ENCODE results near the gene IP6K1.
A peak's percentile ranks its signal among the peaks of the same experiment; 100 is the strongest.

The IP6K1 gene

DNA sequence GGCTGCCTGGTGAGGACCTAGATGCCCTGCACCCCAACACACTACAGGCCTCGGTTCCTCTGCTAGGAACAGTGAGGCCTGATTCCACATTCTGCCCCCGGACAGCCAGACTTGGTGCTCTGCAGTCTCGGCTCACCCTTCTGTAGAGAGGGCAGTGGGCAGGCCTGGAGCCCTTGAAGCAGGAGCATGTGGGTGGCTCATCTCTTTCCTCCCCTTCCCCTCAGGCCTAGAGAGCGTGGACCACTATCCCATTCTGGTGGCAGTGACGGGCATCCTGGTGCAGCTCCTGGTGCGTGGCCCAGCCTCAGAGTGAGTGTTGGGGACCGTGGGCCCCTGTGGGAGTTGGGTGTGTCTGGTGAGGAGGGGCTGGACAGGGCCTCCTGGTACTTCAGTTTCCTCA, 70.2 kb downstream of the IP6K1 start:
- H2AFZ ChIP-seq (ENCODE audit: low read depth, low read length), result no peak overlapping the region
- no peak overlapping the region for H2AK5ac ChIP-seq (ENCODE audit: low read length, severe bottlenecking)
- no peak overlapping the region for H3K14ac ChIP-seq (ENCODE audit: low read length in 2 of 2)
- no peak overlapping the region for H3K27ac ChIP-seq (ENCODE audit: low read length, poor library complexity, severe bottlenecking)
- H3K4me3 ChIP-seq (ENCODE audit: insufficient read depth in 1 of 2, low read depth in 1 of 2, low read length in 2 of 2), result no peak overlapping the region
- H2BK12ac ChIP-seq (ENCODE audit: low read length in 2 of 2), result no peak overlapping the region
- H3K27me3 ChIP-seq (ENCODE audit: control insufficient read depth in 1 of 2, insufficient read depth in 1 of 2, low read length in 2 of 2), result no peaks in the 10 kb centered on the region
- H2BK5ac ChIP-seq (ENCODE audit: low read depth, low read length, poor library complexity, severe bottlenecking), result no peak overlapping the region
- H3K23ac ChIP-seq (ENCODE audit: low read length in 2 of 2), result no peak overlapping the region
- H3K9ac ChIP-seq (ENCODE audit: low read length), result no peak overlapping the region
- H3K18ac ChIP-seq (ENCODE audit: low read depth in 1 of 2, low read length in 2 of 2), result no peak overlapping the region
- H2BK120ac ChIP-seq (ENCODE audit: low read depth, low read length), result no peak overlapping the region
- no peak for DNase-seq
- H3K4me1 ChIP-seq (ENCODE audit: control insufficient read depth, insufficient read depth, low read depth, low read length), result peaks cover 14% of the 10 kb centered on the region
- H3K9me3 ChIP-seq (ENCODE audit: control insufficient read depth, low read length), result no peaks in the 10 kb centered on the region
- no peak overlapping the region for H2BK15ac ChIP-seq (ENCODE audit: low read depth, poor library complexity, severe bottlenecking)
- H3K4ac ChIP-seq (ENCODE audit: low read depth in 1 of 2, low read length in 2 of 2), result no peak overlapping the region
- no peak overlapping the region for H3K4me2 ChIP-seq (ENCODE audit: low read length, poor library complexity, severe bottlenecking)
- over 99% methylated on average over 6 of the region's 7 CpGs for WGBS
- no peak overlapping the region for H4K91ac ChIP-seq (ENCODE audit: low read length)
- H3K79me1 ChIP-seq (replicated peaks; ENCODE audit: low read length, poor library complexity, severe bottlenecking), result peaks cover 5% of the 10 kb centered on the region
- H4K8ac ChIP-seq (ENCODE audit: low read length), result no peak overlapping the region
- peaks cover 28 to 73% of the 10 kb centered on the region in 2 experiments for H3K36me3 ChIP-seq (ENCODE audit: control insufficient read depth in 1 of 2, insufficient read depth in 2 of 2, low read depth in 1 of 2, low read length in 2 of 2)

DNA sequence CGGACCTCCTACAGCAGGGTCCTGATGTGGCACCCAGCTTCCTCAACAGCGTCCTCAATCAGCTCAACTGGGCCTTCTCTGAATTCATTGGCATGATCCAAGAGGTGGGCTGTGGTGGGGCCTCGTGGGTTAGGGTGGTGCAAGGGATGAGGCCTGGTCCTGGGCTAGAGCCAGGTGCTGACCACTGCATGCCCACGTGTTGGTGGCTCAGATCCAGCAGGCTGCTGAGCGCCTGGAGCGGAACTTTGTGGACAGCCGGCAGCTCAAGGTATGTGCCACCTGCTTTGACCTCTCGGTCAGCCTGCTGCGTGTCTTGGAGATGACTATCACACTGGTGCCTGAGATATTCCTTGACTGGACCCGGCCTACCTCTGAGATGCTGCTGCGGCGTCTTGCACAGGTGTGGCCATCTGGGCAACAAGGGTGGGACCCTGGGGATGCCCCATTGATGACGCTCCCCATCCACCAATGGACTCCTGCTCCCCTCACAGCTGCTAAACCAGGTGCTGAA, 70.7 kb downstream of the IP6K1 start:
- H4K8ac ChIP-seq (ENCODE audit: low read length), result no peak overlapping the region
- H2BK120ac ChIP-seq (ENCODE audit: low read depth, low read length), result no peak overlapping the region
- 93% methylated on average over 13 of the region's 13 CpGs for WGBS
- no peak overlapping the region for H2BK5ac ChIP-seq (ENCODE audit: low read depth, low read length, poor library complexity, severe bottlenecking)
- no peak overlapping the region for H3K14ac ChIP-seq (ENCODE audit: low read length in 2 of 2)
- H3K27me3 ChIP-seq (ENCODE audit: control insufficient read depth in 1 of 2, insufficient read depth in 1 of 2, low read length in 2 of 2), result no peaks in the 10 kb centered on the region
- H3K9ac ChIP-seq (ENCODE audit: low read length), result no peak overlapping the region
- no peak for DNase-seq
- H2BK12ac ChIP-seq (ENCODE audit: low read length in 2 of 2), result no peak overlapping the region
- no peak overlapping the region for H3K4me2 ChIP-seq (ENCODE audit: low read length, poor library complexity, severe bottlenecking)
- H3K4me3 ChIP-seq (ENCODE audit: insufficient read depth in 1 of 2, low read depth in 1 of 2, low read length in 2 of 2), result no peak overlapping the region
- H3K4me1 ChIP-seq (ENCODE audit: control insufficient read depth, insufficient read depth, low read depth, low read length), result peaks cover 14% of the 10 kb centered on the region
- no peaks in the 10 kb centered on the region for H3K9me3 ChIP-seq (ENCODE audit: control insufficient read depth, low read length)
- no peak overlapping the region for H3K18ac ChIP-seq (ENCODE audit: low read depth in 1 of 2, low read length in 2 of 2)
- H2AK5ac ChIP-seq (ENCODE audit: low read length, severe bottlenecking), result no peak overlapping the region
- H3K79me1 ChIP-seq (replicated peaks; ENCODE audit: low read length, poor library complexity, severe bottlenecking), result peaks cover 2% of the 10 kb centered on the region
- no peak overlapping the region for H2BK15ac ChIP-seq (ENCODE audit: low read depth, poor library complexity, severe bottlenecking)
- no peak overlapping the region for H3K27ac ChIP-seq (ENCODE audit: low read length, poor library complexity, severe bottlenecking)
- peaks cover 24 to 69% of the 10 kb centered on the region in 2 experiments for H3K36me3 ChIP-seq (ENCODE audit: control insufficient read depth in 1 of 2, insufficient read depth in 2 of 2, low read depth in 1 of 2, low read length in 2 of 2)
- H3K23ac ChIP-seq (ENCODE audit: low read length in 2 of 2), result no peak overlapping the region
- H3K4ac ChIP-seq (ENCODE audit: low read depth in 1 of 2, low read length in 2 of 2), result no peak overlapping the region
- H2AFZ ChIP-seq (ENCODE audit: low read depth, low read length), result no peak overlapping the region
- no peak overlapping the region for H4K91ac ChIP-seq (ENCODE audit: low read length)

DNA sequence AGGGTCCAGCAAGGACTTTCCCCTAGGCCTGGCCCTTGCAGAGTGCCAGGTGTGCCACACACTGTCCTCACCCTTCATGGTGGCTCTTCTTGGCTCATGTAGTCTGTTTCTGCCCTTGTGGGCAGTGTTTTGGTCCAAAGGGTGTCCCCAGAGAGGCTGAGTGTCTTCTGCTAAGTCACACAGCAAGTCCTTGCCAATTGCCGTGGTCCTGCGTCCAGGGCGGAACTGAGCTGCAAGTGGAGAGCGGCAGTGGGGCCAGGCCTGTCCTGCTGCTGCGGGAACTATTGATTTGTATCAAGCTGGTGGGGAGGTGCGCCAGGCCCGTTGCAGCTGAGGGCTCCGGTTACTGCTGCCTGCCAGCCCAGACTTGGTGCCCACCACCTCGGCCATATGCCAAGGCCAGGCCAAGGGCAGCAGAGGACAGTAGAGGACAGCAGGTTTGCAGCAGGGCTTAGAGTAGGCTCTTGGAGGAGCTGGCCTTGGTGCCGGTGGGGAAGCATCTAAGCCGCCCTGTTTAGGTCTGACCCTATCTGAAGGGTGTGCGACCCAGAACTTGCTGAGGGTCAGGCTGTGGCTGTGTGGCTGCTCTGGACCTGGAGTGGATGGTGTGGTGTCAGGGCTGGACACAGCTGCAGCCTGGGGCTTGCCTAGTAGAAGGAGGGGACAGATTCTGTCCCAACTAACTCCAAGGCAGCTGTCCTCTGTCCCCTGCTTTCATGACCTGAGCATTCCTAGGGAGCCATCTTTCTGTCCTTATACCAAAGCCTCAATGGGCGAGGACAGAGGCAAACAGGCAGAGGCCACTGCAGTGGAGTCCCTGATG, 71.4 kb downstream of the IP6K1 start:
- peaks cover 2% of the 10 kb centered on the region for H3K79me1 ChIP-seq (replicated peaks; ENCODE audit: low read length, poor library complexity, severe bottlenecking)
- H3K27me3 ChIP-seq (ENCODE audit: control insufficient read depth in 1 of 2, insufficient read depth in 1 of 2, low read length in 2 of 2), result no peaks in the 10 kb centered on the region
- no peak overlapping the region for H2AFZ ChIP-seq (ENCODE audit: low read depth, low read length)
- H2AK5ac ChIP-seq (ENCODE audit: low read length, severe bottlenecking), result no peak overlapping the region
- no peak overlapping the region for H2BK120ac ChIP-seq (ENCODE audit: low read depth, low read length)
- H3K14ac ChIP-seq (ENCODE audit: low read length in 2 of 2), result no peak overlapping the region
- no peak overlapping the region for H3K18ac ChIP-seq (ENCODE audit: low read depth in 1 of 2, low read length in 2 of 2)
- DNase-seq, result no peak
- no peak overlapping the region for H3K4ac ChIP-seq (ENCODE audit: low read depth in 1 of 2, low read length in 2 of 2)
- H2BK12ac ChIP-seq (ENCODE audit: low read length in 2 of 2), result no peak overlapping the region
- H3K4me3 ChIP-seq (ENCODE audit: insufficient read depth in 1 of 2, low read depth in 1 of 2, low read length in 2 of 2), result no peak overlapping the region
- H3K4me2 ChIP-seq (ENCODE audit: low read length, poor library complexity, severe bottlenecking), result no peak overlapping the region
- 88% methylated on average over 13 of the region's 13 CpGs for WGBS
- H3K9ac ChIP-seq (ENCODE audit: low read length), result no peak overlapping the region
- H3K36me3 ChIP-seq (ENCODE audit: control insufficient read depth in 1 of 2, insufficient read depth in 2 of 2, low read depth in 1 of 2, low read length in 2 of 2), result peaks cover 20 to 65% of the 10 kb centered on the region in 2 experiments
- H3K9me3 ChIP-seq (ENCODE audit: control insufficient read depth, low read length), result no peaks in the 10 kb centered on the region
- no peak overlapping the region for H4K8ac ChIP-seq (ENCODE audit: low read length)
- H3K4me1 ChIP-seq (ENCODE audit: control insufficient read depth, insufficient read depth, low read depth, low read length), result peaks cover 14% of the 10 kb centered on the region
- H3K23ac ChIP-seq (ENCODE audit: low read length in 2 of 2), result no peak overlapping the region
- H4K91ac ChIP-seq (ENCODE audit: low read length), result no peak overlapping the region
- no peak overlapping the region for H2BK15ac ChIP-seq (ENCODE audit: low read depth, poor library complexity, severe bottlenecking)
- no peak overlapping the region for H3K27ac ChIP-seq (ENCODE audit: low read length, poor library complexity, severe bottlenecking)
- H2BK5ac ChIP-seq (ENCODE audit: low read depth, low read length, poor library complexity, severe bottlenecking), result no peak overlapping the region

DNA sequence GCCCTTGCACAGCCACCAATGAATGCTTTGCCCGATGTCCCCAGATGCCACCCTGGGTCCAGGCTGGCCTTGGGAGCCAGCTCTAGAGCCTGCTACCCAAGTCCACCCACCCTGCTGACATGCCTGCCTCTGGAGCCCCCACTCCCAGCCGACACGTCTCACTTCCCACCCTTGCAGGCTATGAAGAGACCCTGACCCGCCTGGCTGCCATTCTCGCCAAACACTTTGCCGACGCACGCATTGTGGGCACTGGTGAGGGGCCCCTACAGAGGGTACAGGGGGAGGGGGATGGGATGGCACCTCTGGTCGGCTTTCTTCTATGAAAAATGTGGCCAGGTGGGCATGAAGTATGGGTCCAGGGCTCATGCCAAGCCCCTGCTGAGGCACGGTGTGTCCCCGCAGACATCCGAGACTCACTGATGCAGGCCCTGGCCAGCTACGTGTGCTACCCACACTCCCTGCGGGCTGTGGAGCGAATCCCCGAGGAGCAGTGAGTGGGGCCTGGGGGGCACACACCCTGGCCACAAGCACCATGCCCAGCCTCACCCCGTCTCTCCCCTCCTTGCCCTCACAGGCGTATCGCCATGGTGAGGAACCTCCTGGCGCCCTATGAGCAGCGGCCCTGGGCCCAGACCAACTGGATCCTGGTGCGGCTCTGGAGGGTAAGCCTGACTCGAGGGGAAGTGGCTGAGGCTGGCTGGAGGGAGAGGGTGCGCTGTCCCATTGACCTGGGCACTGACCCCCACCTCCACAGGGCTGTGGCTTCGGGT, 72.8 kb downstream of the IP6K1 start:
- no peak overlapping the region for H2BK5ac ChIP-seq (ENCODE audit: low read depth, low read length, poor library complexity, severe bottlenecking)
- no peak overlapping the region for H2BK120ac ChIP-seq (ENCODE audit: low read depth, low read length)
- H4K91ac ChIP-seq (ENCODE audit: low read length), result no peak overlapping the region
- H3K36me3 ChIP-seq (ENCODE audit: control insufficient read depth in 1 of 2, insufficient read depth in 2 of 2, low read depth in 1 of 2, low read length in 2 of 2), result peaks cover 20 to 59% of the 10 kb centered on the region in 2 experiments
- peak overlapping the region in 1 of 2 experiments; percentile 46 for H3K14ac ChIP-seq (ENCODE audit: low read length in 2 of 2)
- H3K9ac ChIP-seq (ENCODE audit: low read length), result no peak overlapping the region
- 95% methylated on average over 24 of the region's 25 CpGs for WGBS
- H3K27ac ChIP-seq (ENCODE audit: low read length, poor library complexity, severe bottlenecking), result no peak overlapping the region
- no peaks in the 10 kb centered on the region for H3K27me3 ChIP-seq (ENCODE audit: control insufficient read depth in 1 of 2, insufficient read depth in 1 of 2, low read length in 2 of 2)
- no peak overlapping the region for H3K4me2 ChIP-seq (ENCODE audit: low read length, poor library complexity, severe bottlenecking)
- no peak for DNase-seq
- H2AFZ ChIP-seq (ENCODE audit: low read depth, low read length), result no peak overlapping the region
- H3K79me1 ChIP-seq (replicated peaks; ENCODE audit: low read length, poor library complexity, severe bottlenecking), result no peaks in the 10 kb centered on the region
- H2BK15ac ChIP-seq (ENCODE audit: low read depth, poor library complexity, severe bottlenecking), result no peak overlapping the region
- H3K18ac ChIP-seq (ENCODE audit: low read depth in 1 of 2, low read length in 2 of 2), result no peak overlapping the region
- H3K4me3 ChIP-seq (ENCODE audit: insufficient read depth in 1 of 2, low read depth in 1 of 2, low read length in 2 of 2), result no peak overlapping the region
- no peak overlapping the region for H2AK5ac ChIP-seq (ENCODE audit: low read length, severe bottlenecking)
- peak overlapping the region; percentile 47 for H4K8ac ChIP-seq (ENCODE audit: low read length)
- H3K4me1 ChIP-seq (ENCODE audit: control insufficient read depth, insufficient read depth, low read depth, low read length), result peaks cover 4% of the 10 kb centered on the region
- no peak overlapping the region for H3K4ac ChIP-seq (ENCODE audit: low read depth in 1 of 2, low read length in 2 of 2)
- H3K23ac ChIP-seq (ENCODE audit: low read length in 2 of 2), result no peak overlapping the region
- no peaks in the 10 kb centered on the region for H3K9me3 ChIP-seq (ENCODE audit: control insufficient read depth, low read length)
- H2BK12ac ChIP-seq (ENCODE audit: low read length in 2 of 2), result no peak overlapping the region

All from mesenchymal stem cell (in vitro differentiated cells and primary cell).